ENCODE results near the gene SNRPA. TPM values are rescaled to one million over a fixed set of nuclear protein-coding genes. Genes with fewer than 3 reads are reported as not detected.
"Not testable (repeated sequence)": the region's sequence is repeated elsewhere in the genome, so short reads cannot be mapped to it uniquely, and the experiment has no call there.

Gene SNRPA
- total and polyA plus RNA-seq, 4 donors, result 44.5 to 77.4 (median 58.6) TPM

DNA sequence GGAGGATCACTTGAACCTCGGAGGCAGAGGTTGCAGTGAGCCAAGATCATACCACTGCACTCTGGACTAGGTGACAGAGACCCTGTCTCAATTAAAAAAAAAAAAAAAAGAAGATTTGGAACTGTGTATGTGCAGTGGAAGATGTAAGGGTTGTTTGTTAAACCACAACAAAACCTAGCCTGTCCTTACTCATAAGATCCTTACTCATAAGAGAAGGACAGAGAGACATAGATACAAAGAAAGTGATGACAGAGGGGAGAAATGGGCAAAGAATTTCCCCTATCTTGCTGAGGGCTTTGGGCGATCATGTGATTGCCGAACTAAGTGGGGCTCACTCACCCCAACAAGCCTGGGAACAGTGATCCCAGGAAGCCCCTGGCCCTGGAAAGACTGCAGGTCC is 26.1 kb upstream of the SNRPA start:
- peak overlapping the region in 1 of 2 donors; percentile 26 for H3K27ac ChIP-seq (ENCODE audit: low read depth in 1 of 2, low read length in 1 of 2)
- no peak overlapping the region for H3K4me3 ChIP-seq

DNA sequence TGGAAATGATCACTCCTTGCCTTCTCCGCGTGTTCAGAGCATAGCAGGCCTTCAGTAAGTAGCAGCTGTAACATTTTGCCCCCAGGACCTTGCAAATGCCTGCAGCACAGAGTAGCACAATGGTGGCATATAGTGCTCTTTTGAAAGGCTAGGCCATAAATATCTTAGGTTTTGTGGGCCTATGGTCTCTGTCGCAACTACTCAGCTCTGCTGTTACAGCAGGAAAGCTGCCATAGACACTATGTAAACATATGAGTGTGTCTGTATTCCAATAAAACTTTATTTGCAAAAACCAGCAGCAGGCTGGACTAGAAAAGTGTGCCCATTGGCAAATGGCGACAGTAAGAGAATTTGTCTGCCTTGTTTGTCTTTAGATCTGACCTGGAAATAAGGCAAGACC is 24.7 kb upstream of the SNRPA start:
- TF ChIP-seq, protein P1, sequence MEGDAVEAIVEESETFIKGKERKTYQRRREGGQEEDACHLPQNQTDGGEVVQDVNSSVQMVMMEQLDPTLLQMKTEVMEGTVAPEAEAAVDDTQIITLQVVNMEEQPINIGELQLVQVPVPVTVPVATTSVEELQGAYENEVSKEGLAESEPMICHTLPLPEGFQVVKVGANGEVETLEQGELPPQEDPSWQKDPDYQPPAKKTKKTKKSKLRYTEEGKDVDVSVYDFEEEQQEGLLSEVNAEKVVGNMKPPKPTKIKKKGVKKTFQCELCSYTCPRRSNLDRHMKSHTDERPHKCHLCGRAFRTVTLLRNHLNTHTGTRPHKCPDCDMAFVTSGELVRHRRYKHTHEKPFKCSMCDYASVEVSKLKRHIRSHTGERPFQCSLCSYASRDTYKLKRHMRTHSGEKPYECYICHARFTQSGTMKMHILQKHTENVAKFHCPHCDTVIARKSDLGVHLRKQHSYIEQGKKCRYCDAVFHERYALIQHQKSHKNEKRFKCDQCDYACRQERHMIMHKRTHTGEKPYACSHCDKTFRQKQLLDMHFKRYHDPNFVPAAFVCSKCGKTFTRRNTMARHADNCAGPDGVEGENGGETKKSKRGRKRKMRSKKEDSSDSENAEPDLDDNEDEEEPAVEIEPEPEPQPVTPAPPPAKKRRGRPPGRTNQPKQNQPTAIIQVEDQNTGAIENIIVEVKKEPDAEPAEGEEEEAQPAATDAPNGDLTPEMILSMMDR (IDR thresholded peaks at IDR 0.05; ENCODE audit: control extremely low read depth, extremely low read depth), result no peak
- no peak for DNase-seq
- H3K9ac ChIP-seq (ENCODE audit: insufficient read depth in 1 of 2, low read length in 2 of 2), result no peak overlapping the region
- H3K27ac ChIP-seq (ENCODE audit: low read depth in 1 of 2, low read length in 1 of 2), result no peak overlapping the region
- 97 to 99% methylated on average over 4 of the region's 4 CpGs for WGBS, 2 donors
- no peak for ATAC-seq (ENCODE audit: insufficient read depth, low FRiP score)
- H3K4me3 ChIP-seq, result no peak overlapping the region
- H3K4me1 ChIP-seq (ENCODE audit: control insufficient read depth in 5 of 5, insufficient read depth in 5 of 5, low read length in 5 of 5), result peaks cover 0 to 10% (median 0%) of the 10 kb centered on the region in 5 donors
- H3K9me3 ChIP-seq (ENCODE audit: control insufficient read depth in 4 of 4, insufficient read depth in 3 of 4, low read length in 3 of 4), result peaks cover 0 to 6% (median 0%) of the 10 kb centered on the region in 4 donors
- peaks cover 28 to 49% (median 42%) of the 10 kb centered on the region in 4 donors for H3K36me3 ChIP-seq (ENCODE audit: control insufficient read depth in 4 of 4, insufficient read depth in 4 of 4, low read length in 4 of 4)
- H3K27me3 ChIP-seq (ENCODE audit: control insufficient read depth in 3 of 3, insufficient read depth in 3 of 3, low read length in 2 of 3), result no peaks in the 10 kb centered on the region

More for the DNA sequence above, 26.1 kb upstream of the SNRPA start:
- DNase-seq, result no peak
- Histone ChIP-seq H3K36me3 (ENCODE audit: control insufficient read depth in 4 of 4, insufficient read depth in 4 of 4, low read length in 4 of 4) (peaks cover 19 to 37% (median 32%) of the 10 kb centered on the region in 4 donors), H3K9me3 (ENCODE audit: control insufficient read depth in 4 of 4, insufficient read depth in 3 of 4, low read length in 3 of 4) (peaks cover 0 to 6% (median 0%) of the 10 kb centered on the region in 4 donors), H3K4me1 (ENCODE audit: control insufficient read depth in 5 of 5, insufficient read depth in 5 of 5, low read length in 5 of 5) (peaks cover 3 to 13% (median 9%) of the 10 kb centered on the region in 5 donors), H3K9ac (ENCODE audit: insufficient read depth in 1 of 2, low read length in 2 of 2) (no peak overlapping the region), H3K27me3 (ENCODE audit: control insufficient read depth in 3 of 3, insufficient read depth in 3 of 3, low read length in 2 of 3) (no peaks in the 10 kb centered on the region)
- ATAC-seq (ENCODE audit: insufficient read depth, low FRiP score), result no peak
- 89 to 91% methylated on average over 3 of the region's 3 CpGs for WGBS, 2 donors
- TF ChIP-seq, protein P1 (IDR thresholded peaks at IDR 0.05; ENCODE audit: control extremely low read depth, extremely low read depth), result no peak

GRCh38 chr19:40730065-40730464 is 20.9 kb upstream of the SNRPA start:
- WGBS, 2 donors, result 95 to 96% methylated on average over 5 of the region's 5 CpGs
- peaks cover 39 to 72% (median 59%) of the 10 kb centered on the region in 4 donors for H3K36me3 ChIP-seq (ENCODE audit: control insufficient read depth in 4 of 4, insufficient read depth in 4 of 4, low read length in 4 of 4)

DNA sequence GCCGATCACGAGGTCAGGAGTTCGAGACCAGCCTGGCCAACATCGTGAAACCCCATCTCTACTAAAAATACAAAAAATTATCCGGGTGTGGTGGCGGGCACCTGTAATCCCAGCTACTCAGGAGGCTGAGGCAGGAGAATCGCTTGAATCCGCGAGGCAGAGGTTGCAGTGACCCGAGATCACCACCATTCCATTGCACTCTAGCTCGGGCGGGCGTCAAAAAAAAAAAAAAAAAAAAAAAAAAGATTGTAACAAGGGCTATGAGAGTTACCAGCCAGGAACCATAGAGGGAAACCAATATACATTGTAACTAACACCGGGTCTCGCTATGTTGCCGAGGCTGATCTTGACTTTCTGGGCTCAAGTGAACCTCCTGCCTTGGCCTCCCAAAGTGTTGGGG is 18.7 kb upstream of the SNRPA start:
- WGBS, 2 donors, result 97% methylated on average over 16 of the region's 16 CpGs
- H3K9ac ChIP-seq (ENCODE audit: insufficient read depth in 1 of 2, low read length in 2 of 2); H3K4me3 ChIP-seq; H3K4me1 ChIP-seq (ENCODE audit: control insufficient read depth in 5 of 5, insufficient read depth in 5 of 5, low read length in 5 of 5); H3K27me3 ChIP-seq (ENCODE audit: control insufficient read depth in 3 of 3, insufficient read depth in 3 of 3, low read length in 2 of 3); H3K27ac ChIP-seq (ENCODE audit: low read depth in 1 of 2, low read length in 1 of 2); ATAC-seq (ENCODE audit: insufficient read depth, low FRiP score); H3K9me3 ChIP-seq (ENCODE audit: control insufficient read depth in 4 of 4, insufficient read depth in 3 of 4, low read length in 3 of 4); DNase-seq: not testable (repeated sequence)
- H3K36me3 ChIP-seq (ENCODE audit: control insufficient read depth in 4 of 4, insufficient read depth in 4 of 4, low read length in 4 of 4), result peaks cover 42 to 70% (median 62%) of the 10 kb centered on the region in 4 donors

More at GRCh38 chr19:40730065-40730464, 20.9 kb upstream of the SNRPA start:
- not testable (repeated sequence) for H3K27ac ChIP-seq (ENCODE audit: low read depth in 1 of 2, low read length in 1 of 2); H3K9me3 ChIP-seq (ENCODE audit: control insufficient read depth in 4 of 4, insufficient read depth in 3 of 4, low read length in 3 of 4); H3K9ac ChIP-seq (ENCODE audit: insufficient read depth in 1 of 2, low read length in 2 of 2); DNase-seq; H3K4me3 ChIP-seq; ATAC-seq (ENCODE audit: insufficient read depth, low FRiP score); H3K27me3 ChIP-seq (ENCODE audit: control insufficient read depth in 3 of 3, insufficient read depth in 3 of 3, low read length in 2 of 3); H3K4me1 ChIP-seq (ENCODE audit: control insufficient read depth in 5 of 5, insufficient read depth in 5 of 5, low read length in 5 of 5)
